T1000 (cell line): ENCODE measurements around the gene SLC38A2.

Experiments used
- DNase-seq: peaks from one replicate; lab custom pipeline; 2025; ENCODE audit warnings: mixed read lengths; lab: John Stamatoyannopoulos, UW

The SLC38A2 gene

DNA sequence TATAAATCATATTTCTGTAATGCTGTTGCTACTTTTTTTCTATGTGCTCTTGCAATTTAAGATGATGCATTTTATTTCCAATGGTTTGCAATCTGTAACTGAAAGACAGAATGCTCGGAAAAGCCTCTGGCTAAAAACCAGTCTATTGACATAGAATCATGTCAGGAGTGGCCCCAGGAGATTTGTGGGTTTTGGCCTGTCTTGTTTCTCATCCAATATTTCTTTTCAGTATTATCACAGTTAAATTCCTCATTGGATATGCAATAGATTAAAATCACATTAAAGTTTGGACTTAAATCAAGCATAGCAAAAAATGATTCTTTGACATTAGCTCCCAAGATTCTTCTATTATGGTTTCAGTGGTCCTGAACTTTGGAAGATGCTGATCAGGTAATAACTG lies 19.1 kb upstream of the SLC38A2 start:
- peak; percentile 21 for DNase-seq

GRCh38 chr12:46390881-46391280 lies 18.3 kb upstream of the SLC38A2 start:
- no peak for DNase-seq

DNA sequence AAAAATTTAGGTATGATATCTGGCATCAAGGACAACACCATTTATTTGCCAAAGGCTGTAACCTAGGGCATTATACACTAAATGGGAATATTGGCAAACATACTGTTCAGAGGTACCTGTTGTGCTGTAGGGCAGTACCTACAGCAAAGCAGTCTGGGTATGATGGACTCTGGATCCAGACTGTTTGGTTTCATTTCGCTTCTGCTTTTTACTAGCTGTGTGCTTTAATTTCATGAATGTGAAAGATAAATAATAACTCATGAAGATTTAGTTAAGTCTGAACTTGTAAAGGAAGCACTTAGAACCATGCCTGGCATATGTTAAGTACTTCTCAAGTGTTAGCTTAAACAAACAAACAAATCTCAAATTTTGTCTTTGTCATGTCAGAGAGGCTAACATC lies 17.7 kb upstream of the SLC38A2 start:
- no peak for DNase-seq

- no peak for DNase-seq
Measured at GRCh38 chr12:46389031-46389616, 16.6 kb upstream of the SLC38A2 start.

DNA sequence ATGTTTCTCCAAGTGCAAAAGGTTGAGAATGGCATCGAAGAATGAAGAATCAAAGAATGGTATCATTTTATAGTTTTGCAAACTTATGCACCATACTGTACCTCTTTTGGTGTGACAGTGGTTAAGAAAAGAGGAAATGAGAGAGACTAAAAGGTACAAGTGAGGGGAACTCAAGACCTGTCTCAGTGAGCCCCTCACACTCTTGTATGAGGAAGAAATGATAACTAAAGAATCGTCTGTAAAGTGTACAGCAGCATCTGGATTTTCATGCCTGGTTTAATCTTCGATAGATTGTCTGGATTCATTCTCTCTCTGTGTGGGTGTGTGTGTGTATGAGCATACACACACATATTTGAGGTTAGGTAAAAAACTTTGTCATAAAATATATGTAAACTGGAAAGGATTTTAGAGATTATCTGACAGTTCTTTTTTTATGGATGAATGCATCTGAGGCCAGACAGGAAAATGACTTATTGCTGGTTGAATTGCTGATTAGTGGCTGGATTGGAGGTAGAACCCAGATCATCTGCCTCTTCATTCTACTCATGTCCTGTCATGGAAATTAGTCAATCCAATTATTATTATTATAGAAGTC lies 16.0 kb upstream of the SLC38A2 start:
- no peak for DNase-seq

DNA sequence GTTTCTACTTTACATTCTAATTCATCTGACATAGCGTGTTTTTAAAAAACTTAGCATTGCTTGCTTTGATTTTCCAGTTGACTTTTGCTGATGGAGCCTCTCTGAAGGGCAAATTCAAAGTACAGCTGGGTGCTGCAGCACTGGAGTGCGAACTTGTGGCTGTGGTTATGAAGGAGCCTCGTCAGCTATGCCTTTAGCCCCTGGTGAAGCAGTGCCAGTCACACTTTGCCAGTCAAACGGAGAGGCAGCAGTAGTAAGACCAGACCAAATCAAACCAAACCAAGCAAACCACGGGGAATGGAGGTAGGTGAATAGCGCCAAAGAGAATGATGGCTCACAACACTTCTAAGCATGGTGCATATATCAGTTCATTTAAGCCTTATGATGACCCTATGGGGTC lies 15.1 kb upstream of the SLC38A2 start:
- no peak for DNase-seq

DNA sequence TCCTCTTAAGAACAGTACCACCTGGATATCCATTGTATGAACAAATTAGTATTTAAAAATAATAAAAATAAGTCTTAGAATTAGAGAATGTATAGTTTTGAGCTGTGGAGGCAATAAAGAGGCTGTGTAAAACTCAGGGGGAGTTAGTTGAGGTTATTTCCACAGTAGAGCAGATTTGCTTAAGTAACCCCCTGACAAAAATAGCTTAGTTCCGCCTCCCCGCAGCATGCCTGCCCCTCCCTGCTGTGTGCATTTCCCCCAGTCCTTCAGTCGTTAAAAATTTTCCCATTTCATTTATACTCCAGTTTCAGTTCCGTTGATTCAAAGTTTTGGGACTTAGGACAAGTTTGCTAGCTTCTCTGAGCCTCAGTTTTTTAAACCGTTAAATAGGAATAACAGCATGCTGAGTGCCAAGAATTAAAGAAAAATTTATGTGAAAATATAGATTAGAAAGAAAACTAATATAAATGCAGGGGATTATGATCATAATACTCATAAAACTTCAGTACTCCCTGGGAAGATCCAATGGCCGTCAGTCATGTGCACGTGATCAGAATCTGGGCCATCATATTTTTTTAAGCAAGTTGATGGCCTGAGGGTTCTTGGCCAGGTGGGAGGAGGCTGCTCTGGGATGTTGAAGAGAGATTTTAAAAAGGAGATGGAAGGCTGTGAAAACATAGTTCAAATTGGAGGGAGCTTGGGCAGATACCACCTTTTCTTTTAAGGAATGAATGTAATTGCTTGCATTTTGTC lies 14.5 kb upstream of the SLC38A2 start:
- DNase-seq: no peak

- DNase-seq: no peak
Measured at GRCh38 chr12:46386360-46386867, 13.8 kb upstream of the SLC38A2 start.

DNA sequence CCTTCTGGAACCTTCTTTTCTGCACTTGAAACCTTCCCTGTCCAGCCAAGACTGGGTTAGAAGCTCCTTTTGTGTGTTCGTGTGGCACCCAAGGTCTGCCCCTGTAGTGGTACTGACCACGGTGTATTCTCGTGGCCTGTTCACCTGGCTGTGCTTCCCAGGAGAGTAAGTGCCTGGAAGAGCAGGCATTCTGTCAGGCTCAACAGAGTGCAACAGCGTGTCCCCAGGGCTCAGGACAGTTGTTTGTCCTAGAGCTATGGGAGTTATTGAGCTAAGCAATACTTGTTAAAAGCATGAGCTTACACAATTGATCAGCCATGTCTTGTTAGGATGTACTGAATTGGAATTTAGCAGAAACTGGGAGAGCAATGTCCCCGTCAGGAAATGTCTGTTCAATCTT lies 12.9 kb upstream of the SLC38A2 start:
- no peak for DNase-seq

DNA sequence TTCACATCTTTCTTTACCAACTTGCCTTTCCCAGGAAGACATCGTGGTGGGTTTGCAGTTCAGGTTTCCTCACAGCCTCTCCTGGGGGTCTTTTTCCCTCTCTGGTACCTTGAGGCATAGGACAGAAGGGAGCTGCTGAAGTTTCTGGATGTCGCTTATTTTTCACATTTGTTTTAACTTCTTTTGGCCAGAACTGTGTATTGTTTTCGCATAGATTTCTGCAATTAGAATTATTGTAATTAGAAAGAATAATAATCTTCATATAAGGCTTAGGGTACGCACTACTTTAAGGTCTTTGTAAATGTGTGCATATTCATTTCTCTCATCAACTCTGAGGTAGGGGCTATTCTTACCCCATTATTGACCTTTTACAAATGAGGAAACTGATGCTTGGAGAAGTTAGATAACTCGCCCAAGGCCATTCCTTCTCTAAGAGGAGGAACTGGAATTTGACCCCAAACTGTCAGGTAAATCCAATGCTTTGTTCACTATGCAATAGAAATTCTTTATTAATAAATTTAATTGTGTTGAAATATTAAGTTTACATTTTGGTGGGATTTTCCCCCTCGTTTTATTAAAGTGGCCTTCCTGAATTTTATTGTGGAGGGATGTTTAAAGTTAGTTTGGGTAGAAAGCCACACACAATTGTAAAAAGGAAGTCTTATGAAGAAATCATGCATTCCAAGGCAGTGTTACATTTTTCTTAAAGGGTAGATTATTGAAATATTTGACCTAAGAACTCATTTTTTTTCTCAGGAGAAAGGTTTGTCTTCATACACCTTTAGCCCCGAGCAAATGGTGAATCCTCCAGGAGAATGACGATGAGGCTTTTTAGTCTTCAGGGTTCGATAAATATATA lies 12.1 kb upstream of the SLC38A2 start:
- no peak for DNase-seq

DNA sequence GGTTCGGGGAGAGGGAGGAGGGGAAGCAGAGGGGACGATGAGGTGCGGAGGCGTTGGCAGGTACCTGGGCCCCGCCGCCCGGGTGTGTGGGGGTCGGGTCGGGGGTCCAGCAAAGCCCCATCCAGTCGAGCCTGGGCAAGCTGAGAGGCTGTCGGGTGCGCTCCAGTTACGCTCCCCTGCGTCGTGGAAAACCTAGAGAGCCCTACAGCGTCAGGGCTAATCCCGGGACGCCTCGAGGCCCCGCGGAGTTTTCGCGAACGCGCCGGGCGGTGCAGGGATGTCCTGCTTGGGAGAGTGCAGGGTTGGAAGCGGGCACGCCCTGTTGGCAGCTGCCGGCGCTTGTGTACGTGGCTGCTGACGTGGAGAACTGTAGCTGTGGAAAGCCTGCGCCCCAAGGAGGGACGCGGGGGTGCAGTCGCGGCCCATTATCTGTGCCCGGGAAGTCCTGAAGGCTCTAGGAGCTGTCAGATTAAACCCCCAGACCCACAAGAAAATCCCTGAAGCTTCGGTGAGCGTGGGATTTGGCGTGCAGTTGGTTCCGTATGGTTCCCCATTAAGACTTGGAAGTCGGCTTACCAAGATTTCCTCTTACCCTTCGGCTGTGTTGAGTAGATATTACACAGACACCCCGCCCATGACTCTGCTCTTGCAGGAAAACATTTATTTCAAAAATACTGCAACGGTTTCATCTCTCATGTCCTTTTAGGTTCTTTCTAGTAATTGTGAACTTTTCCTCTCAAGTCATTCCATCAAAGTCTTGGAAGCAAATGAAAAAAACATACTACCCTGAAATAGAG lies 11.3 kb upstream of the SLC38A2 start:
- peak; percentile 89 for DNase-seq

DNA sequence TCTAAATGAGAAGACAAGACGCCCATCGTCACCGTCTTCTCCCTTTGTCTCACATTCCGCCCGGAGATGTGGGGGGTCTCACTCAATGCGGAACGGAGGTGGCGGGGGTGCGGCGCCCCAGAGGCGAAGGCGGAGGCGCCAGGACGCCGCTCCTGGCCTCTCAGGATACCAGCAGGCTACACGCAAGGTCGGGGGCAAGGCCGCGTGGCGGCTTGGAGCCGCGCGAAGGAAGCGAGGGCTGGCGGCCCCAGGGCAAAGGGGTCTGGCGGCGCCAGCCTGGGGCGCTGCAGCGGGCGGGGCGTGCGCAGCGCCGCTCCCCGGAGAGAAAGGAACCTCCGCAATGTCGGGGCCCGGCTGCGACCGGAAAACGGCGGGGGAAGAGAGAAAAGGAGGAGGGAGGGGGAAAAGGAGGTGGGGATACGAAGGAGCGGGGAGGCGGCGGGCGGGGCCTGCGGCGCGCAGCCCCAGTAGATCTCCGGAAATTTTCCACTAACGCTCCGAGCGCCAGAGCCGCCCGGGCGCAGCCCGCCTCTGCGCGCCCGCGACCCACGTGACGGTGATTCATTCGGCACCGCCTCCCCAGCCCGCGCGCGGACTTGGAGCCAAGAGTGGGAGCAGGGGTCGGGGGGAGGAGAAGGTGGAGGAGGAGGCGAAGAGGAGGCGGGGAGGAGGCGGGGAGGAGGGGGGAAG lies 10.5 kb upstream of the SLC38A2 start:
- peak; percentile 97 for DNase-seq

- DNase-seq: no peak
Measured at GRCh38 chr12:46382408-46382963, 9.9 kb upstream of the SLC38A2 start.

GRCh38 chr12:46380881-46381280 lies 8.3 kb upstream of the SLC38A2 start:
- DNase-seq: no peak

DNA sequence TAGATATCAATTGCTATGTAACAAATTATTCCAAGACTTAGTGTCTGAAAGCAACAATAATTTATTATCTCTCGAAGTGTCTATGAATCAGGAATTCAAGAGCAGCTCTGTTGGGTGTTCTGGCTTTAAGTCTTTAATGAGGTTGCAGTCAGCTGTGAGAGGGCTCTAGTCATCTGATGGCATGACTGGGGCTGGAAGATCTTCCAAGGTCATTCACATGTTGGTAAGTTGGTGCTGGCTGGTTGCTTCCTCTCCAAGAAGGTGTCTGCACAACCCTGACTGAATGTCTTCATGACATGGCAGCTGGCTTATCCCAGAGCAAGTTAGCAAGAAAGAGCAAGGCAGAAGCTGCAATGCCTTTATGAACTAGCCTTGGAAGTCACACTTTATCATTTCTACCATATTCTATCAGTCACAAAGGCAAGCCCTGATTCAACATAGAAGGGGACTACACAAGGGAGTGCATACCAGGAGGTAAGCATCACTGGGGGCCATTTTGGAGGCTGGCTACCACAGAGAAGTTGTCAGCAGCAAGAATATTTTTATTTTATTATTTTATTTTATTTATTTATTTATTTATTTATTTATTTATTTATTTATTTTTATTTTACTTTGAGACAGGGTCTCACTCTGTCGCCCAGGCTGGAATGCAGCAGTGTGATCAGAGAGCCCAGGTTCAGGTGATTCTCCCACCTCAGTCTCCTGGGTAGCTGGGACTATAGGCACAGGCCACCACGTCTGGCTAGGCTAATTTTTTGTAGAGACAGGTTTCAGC lies 7.6 kb upstream of the SLC38A2 start:
- DNase-seq: no peak

- no peak for DNase-seq
Measured at GRCh38 chr12:46379352-46379751, 6.8 kb upstream of the SLC38A2 start.

DNA sequence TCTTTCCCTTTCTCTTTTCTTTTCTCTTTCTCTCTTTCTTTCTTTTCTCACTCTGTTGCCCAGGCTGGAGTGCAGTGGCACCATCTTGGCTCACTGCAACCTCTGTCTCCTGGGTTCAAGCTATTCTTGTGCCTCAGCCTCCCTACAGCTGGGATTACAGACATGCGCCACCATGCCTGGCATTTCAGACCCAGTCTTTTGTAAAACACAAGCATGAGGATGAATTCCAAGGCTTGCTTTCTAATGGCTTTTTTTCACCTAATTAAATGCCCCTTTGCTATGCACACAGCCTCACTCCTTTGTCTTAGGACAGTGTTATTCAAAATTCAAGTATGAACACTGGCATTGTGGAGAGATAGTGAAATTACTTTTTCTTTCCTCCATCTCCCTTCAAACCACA lies 6.0 kb upstream of the SLC38A2 start:
- no peak for DNase-seq

DNA sequence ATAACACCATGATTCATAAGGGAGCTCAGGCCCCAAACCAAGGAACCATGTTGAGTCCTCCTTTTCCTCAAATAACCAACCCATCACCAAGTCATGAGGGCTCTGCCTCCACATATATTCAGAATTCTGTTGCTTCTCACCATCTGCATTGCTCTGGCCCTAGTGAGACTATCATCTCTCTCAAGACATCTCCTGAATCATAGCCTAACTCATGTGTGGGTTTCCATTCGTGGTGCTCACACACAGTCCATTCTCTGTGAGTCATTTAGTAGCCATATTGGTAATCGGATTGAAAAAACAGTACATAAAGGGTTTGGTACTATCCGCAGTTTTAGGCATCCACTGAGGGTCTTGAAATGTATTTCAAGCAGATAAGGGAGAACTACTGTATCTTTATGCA lies 5.1 kb upstream of the SLC38A2 start:
- DNase-seq: no peak

DNA sequence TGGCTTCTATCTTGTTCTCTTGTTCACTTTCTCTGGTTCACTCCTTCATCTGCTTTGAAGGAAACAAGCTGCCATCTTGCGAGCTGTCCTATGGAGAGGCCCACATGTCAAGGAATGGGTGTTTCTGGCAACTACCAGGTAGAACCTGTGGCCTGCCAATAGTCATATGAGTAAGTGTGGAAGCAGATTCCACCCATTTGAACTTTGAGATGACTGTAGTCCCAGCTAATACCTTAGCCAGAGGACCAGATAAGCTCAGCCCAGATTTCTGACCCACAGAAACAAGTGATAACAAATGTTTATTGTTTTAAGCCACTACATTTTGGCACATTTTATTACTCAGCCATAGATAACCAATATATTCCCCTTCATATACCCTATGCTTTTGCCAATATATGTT lies 4.0 kb upstream of the SLC38A2 start:
- DNase-seq: no peak

DNA sequence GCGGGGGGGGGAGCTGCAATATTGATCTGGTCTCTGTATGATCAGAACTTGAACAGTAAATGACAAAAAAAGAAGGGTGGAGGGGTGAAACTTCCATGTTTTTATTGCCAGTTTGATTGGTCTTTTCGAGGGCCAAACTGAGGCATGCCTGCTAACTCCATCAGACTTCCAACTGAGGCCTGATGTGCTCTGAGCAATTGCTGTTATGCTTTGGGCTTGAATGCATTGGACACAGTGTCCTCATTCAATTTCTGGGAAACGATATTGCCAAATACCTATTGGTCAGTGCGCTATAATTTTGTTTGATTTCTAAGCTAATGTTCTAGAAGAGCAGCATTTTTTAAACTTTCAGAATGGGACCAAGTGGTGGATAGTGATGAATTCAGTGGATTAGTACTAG lies 2.1 kb upstream of the SLC38A2 start:
- DNase-seq: no peak
